HG03575 (cell line): ENCODE results near the gene SPATS1.
"Not testable (repeated sequence)": the region's sequence is repeated elsewhere in the genome, so short reads cannot be mapped to it uniquely, and the experiment has no call there.

Source experiments
- ATAC-seq: cut with Tn5 transposase; IDR thresholded peaks from one replicate; pipeline ENCODE4 v1.9.1; 2021; ENCODE audit not compliant: unreplicated experiment, insufficient number of reproducible peaks, low FRiP score; ENCODE audit errors: extremely low read depth

SPATS1 gene

DNA sequence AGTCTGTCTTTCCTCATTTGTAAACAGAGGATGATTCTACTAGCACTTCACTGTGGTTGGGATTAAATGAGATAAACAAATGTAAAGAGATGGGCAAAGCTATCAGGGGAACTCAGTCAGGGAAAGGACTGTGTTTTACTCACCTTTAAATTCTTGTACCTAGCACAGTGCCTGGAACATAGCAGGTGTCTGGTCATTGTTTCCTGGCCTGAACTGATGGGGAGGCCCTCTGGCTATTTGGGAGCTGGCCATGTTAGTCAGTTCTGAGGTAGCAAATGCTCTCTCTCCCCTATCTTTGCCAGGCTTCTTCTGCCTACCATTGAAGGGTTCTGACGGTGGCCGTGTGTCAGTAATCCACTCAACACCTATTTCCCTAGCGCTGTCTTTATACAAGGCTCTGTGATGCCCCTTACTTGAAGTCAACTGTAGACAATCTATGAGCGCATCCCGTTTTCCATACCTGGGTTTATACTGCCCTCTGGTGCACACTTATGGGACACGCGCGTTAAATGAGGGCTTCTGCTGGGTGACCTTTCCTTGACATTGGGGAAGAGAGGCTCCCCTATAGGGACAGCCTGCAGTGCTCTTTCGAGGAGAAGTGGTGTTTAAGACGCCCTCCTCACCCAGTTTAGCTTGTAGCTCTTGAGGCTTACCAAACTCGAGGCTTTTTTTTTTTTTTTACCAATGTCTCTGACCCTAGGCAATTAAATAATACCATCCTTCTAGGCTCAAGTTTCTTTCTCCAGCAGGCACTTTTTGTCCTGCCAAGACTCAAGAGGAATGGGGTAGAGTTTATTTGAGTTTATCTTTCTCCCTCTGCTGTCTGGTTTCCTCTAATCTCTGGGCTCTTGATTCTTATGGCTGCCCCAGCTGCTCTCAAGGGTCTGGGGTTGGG, 4.0 kb upstream of the SPATS1 start:
- ATAC-seq = no peak

DNA sequence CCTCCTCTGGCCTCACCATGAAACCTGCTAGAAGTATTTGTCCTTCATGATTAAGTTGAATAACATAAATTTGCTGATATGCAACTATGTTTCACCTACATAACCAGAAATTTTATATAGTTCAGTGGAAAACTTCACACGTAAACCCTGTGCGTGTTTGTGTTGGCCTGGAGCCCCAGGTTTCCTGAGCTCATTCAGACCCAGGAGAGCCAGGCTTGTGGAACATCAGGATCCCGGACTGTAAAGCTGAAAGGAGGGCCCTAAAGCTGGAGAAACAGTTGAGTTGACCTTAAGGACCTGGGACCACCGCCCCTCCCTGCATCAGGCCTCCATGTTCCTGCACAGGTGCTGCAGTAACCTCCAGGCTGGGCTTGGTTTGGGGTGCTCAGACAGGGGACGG, 3.1 kb upstream of the SPATS1 start:
- no peak for ATAC-seq

DNA sequence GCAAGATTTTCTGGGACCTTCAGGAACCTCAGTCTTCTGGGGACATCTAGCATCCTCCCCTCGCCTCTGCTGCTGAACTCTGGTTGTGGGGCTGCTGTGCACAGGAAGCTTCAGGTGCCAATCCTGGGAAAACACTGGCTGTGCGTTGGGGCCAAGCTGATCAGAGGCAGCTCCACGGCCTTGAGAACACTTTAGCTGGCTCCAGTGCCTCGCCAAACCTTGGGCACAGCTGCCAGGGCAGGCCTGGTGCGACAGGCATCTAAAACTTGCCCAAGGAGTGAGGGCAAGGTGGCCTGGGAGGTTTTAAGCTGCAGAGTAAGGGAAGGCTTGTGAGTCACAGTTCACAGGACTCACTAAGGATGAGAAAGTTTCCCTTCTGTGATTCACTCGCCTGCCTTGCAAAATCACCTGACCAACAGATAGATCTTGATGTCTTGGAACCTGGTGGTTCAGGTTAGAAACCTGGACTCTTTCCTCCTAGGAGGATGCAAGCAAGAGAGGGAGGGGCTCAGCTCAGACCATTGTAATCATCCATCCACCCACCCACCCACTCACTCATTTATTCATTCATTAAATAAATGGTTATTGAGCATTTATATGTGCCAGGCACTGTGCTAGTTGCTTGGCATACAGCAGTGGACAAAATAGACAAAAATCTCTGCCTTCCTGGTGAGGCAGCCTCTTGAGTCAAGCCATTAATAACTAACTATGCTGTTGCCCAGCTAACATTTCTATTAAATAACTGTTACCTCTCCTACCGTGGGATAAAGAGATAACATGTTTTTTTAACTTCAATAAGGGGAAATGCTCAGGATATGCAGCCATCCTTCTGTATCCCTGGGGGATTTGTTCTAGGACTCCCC, 2.5 kb upstream of the SPATS1 start:
- ATAC-seq = no peak

DNA sequence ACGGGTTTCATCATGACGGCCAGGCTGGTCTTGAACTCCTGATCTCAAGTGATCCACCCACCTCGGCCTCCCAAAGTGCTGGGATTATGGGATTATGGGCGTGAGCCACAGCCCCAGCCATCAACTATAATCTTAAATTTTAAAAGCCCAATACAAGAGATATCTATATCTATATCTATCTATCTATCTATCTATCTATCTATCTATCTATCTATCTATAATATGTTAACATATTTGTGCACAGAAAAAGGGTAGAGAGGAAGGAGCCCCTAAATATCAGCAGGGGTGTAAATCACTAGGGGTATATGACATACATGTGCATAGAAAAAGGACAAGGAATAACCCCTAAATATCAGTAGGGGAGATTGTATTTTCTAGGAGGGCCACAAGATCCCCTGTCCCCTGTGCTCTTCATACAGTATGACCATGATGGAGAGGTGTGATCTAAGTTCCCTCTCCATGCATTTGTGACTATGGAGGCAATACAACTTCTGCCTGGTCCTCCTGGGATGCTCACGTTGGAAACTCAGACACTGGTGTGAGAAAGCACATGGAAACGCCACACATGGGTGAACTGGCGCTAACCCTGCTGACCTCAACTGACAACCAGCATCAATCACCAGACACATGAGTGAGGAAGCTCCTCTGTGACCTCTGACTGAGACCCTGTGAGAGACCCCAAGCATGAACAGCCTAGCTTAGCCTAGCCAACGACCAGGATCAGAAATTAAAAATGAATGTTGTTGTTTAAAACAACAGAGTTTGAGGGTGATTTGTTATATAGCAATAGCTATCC, 1.2 kb upstream of the SPATS1 start:
- no peak for ATAC-seq

DNA sequence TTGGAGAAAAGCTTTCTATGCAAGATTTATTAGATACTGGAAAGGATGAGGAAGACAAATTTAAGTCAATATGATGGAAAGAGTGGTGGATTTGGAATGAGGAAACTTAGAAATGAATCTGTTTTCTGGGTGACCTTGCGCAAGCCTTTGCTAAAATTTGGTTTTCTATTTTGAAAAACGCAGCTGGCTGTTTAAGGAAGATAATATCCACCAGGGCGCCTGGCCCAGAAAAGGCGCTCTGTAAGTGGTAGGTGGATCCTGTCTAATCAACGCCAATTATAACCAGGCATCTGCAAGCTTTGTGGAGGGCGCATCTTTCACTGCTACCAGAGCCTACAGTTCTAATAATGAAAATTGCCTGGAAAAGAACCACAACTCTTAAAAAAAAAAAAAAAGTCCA, 398 bp upstream of the SPATS1 start:
- no peak for ATAC-seq

DNA sequence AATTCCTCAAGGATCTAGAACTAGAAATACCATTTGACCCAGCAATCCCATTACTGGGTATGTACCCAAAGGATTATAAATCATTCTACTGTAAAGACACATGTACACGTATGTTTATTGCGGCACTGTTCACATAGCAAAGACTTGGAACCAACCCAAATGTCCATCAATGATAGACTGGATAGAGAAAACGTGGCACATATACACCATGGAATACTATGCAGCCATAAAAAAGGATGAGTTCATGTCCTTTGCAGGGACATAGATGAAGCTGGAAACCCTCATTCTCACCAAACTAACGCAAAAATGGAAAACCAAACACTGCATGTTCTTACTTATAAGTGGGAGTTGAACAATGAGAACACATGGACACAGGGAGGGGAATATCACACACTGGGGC, 4.4 kb downstream of the SPATS1 start:
- ATAC-seq = not testable (repeated sequence)

DNA sequence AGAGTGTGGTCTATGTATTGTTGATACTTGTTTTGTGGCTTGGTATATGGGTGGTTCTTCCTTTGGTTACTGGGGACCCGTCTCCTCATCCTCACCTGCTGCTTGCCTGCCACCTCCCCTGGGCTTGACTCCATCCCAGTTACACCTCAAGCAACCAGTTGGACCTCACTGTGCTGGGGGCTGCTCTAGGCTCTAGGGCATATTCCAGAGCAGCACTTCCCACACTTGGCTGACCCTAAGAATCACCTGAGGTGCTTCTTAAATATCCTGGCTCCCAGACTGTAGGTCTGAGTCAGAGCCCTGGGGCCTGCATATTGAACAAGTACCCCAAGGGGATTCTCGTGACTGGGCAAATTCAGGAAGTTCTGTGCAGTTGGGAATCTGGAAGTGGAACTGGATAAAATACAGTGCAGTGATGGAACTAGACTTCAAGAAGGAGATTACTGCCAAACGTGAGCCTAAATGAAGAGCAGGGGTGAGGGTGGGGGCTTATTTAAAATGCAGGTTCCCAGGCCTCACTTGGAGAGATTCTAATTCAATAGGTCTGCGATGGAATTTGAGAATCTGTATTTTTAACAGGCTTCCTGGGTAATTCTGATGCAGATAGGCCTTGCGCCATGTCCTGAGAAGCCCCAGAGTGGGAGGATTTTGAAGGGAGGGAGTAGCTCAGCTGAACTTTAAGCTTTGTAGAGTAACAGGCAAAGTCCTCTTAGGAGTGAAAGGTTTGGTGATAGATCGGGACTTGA, 7.6 kb downstream of the SPATS1 start:
- ATAC-seq = no peak

DNA sequence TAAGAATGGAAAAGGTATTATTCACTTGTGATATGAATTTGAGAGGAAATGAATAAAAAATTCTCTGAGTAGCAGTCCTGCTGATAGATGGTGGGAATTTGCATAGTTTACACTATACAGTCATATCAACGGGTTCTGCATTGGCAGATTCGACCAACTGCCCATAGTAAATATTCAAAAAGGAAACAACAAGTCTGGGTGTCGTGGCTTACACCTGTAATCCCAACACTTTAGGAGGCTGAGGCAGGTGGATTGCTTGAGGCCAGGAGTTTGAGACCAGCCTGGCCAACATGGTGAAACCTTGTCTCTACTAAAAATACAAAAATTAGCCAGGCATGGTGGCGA, 8.2 kb downstream of the SPATS1 start:
- not testable (repeated sequence) for ATAC-seq

DNA sequence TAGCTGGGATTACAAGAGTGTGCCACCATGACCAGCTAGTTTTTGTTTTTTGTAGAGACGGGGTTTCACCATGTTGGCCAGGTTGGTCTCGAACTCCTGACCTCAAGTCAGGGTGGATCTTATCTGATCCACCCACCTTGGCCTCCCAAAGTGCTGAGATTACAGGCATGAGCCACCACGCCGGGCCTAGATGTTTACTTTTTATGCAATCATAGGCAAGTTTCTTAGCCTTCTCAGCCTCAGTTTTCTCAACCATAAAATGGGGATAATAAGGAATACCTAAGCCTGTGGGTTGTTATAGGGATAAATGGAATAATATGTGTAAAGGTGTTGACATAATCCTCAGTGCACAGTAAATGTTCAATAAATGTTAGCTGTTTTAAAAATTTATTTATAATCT, 9.8 kb downstream of the SPATS1 start:
- ATAC-seq = no peak

DNA sequence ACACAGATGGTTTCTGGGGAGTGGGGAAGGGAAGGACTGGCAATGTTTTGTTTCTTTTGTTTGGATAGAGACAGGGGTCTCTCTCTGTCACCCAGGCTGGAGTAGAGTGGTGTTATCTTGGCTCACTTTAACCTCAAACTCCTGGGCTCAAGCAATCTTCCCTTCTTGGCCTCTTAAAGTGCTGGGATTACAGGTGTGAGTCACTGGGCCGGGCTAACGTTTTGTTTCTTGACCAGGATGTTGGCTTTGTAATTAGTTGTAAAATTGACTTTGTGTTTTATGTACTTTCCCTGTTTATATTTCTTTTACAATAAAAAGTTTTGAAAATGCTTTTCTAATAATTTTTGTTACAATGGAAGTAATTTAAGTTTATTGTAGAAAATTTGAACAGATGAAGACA, 10.9 kb downstream of the SPATS1 start:
- ATAC-seq = no peak

DNA sequence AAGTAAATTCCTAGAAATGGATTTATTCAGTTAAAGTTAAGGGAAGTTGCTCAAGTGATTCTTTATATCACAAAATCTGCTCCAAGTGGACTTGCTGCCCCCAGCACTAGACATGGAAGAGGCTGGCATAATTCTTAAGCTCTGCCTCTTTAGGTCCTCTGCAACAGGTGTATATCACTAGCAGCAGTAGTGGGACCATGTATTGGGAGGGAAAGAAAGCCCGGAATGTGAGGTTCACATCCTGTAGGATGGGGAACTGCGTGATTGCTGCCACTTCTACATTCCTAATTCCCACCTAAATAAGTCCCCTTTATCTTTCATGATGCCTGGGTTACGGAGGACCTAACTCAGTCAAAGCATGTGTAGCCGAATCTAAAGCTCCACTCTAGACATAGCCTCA, 13.2 kb downstream of the SPATS1 start:
- no peak for ATAC-seq

DNA sequence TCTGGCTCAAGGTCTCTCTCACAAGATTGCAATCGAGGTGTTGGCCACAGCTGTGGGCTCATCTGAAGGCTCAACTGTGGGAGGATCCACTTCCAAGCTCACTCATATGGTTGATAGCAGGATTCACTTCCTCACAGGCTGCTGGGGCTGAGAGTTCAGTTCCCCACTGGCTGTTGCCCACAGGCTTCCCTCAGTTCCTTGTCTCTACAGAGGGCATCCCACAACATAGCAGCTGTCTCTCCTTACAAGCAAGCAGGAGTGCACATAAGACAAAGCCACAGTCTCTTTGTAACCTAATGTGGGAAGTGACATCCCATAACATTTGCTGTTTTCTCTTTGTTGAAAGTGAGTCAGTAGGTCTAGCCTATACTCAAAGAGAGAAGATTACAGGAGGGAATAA, 14.0 kb downstream of the SPATS1 start:
- no peak for ATAC-seq

DNA sequence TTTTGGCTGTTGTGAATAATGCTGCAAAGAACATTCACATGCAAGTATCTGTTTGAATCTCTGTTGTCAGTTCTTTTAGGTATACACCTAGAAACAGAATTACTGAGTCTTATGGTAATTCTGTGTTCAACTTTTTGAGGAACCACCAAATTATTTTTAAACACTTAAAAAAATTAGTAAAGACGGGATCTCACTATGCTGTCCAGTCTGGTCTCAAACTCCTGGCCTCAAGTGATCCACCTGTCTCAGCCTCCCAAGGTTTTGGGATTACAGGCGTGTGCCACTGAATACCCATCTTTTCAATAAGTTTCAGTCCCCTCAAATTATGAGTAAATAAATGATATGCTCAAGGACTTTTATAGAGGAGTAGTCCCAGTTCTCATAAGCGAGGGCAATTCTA, 17.5 kb downstream of the SPATS1 start:
- ATAC-seq = no peak

DNA sequence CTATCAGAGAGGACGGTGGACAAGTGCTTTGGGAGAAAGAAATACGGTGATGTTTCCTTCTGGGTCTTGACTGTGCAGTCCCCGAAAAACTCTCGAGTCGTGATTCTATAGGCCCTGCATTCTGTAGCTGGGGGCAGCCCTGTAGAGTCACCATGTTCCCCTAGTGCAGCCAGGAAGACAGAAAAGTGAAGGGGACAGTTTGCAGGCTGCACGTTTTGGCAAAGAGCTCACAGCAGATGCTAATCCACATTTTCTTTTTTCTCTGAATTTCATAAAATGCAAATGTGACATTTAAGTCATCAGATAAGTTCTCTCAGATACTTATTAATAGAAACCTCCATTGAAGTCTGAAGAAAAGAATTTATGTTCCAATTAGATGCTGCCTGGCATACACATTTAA, 19.5 kb downstream of the SPATS1 start:
- ATAC-seq = no peak

DNA sequence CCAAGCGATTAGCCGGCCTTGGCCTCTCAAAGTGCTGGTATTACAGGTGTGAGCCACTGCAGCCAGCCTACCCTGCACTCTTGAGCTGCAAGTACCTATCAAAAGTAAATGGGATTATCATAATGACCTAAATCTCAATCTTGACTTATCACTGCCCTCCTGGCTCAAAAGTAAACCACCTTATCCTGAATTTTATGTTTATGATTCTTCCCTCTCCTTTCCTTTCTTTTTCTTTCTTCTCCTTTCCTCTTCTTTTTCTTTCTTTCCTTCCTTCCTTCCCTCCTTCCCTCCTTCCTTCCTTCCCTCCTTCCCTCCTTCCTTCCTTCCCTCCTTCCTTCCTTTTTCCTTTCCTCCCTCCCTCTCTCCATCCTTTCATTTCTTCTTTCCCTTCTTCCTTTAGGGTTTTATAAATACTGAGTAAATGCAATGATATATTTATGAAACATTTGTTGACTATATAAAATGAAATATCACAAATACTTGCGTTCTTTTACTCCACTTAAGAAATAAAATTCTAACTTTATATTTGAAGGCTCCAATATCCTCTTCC, 21.0 kb downstream of the SPATS1 start:
- ATAC-seq = no peak

DNA sequence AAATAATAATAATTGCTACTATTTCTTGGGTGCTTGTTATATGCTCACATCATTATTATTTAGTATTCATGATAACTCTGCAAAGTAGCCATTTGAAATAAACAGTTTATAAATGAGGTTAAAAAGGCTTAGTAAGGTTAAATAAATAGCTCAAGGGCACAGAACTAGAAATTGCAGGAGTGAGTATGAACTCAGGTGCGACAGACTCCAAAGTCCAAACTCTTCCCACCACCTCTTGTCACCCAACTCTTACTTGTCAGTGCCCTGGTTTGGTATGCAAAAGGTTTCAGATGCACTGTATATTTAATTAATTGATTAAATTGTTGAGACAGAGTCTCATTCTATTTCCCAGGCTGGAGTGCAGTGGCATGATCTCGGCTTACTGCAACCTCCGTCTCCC, 24.3 kb downstream of the SPATS1 start:
- ATAC-seq = no peak

DNA sequence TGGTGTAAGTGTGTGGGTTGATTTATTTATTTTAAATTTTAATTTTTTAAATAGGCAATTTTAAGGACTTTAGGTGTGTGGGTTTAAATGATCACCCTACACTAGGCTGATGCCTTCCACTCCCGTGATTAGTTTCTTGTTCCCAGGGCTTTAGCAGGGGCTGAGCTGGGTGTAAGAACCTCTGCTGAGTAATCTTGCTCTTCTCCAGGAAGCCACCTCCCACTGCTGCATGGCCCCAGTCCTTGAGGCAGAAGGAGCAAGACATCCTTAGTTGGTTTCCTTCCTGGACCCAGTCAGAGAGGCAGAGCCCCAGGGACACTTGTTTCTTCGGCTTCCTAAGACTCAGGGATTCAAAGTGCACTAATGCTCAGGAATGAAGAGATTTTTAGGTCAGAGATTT, 25.2 kb downstream of the SPATS1 start:
- no peak for ATAC-seq

DNA sequence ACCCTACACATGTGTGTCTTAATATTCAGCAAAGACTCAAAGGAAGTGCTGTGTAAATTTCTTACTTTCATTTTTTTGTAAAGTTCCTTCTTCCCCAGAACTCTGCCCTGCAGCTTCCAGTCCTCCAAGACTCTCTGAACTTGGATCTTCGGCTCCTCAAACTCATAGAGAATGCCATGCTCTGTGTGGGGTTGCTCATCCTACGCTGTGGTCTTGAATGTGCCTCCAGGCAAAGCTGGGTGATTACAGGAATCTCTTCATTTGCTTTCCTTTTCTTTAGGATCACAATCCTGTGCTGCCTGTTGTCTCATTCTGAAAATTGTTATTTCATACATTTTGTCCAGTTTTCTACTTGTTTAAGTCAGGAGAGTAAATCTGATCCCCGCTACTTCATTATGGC, 30.6 kb downstream of the SPATS1 start:
- ATAC-seq = no peak

DNA sequence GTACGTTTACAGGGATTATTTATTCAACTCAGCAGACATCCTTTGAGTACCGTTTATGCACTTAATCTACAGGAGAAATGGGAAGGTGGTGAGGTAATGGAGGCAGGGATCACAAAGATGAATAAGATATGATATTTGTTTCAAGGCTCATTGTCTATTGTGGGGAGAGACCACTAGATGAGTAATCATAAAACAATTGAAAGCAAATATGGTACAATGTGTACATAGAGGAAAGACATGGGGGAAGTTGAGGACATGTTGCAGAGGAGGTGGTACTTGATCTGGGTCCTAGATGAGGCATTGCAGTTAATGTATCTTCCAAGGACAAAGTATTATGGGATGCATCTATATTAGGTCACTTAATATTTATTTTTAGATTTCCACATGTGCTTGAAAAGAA, 31.3 kb downstream of the SPATS1 start:
- ATAC-seq = no peak
